C4-2B (cell line): ENCODE data around the gene ATP5F1E.

Experiments
- ZFX ChIP-seq: fragments of 450-650 bp; IDR thresholded peaks from 2 replicates; pipeline ENCODE4 v1.6.1; 2017
- TF ChIP-seq, protein P1 (sequence below): fragments of 450-650 bp; conservative IDR thresholded peaks from 2 replicates; pipeline ENCODE4 v1.5.1; 2017; ENCODE audit warnings: mild to moderate bottlenecking

DNA sequence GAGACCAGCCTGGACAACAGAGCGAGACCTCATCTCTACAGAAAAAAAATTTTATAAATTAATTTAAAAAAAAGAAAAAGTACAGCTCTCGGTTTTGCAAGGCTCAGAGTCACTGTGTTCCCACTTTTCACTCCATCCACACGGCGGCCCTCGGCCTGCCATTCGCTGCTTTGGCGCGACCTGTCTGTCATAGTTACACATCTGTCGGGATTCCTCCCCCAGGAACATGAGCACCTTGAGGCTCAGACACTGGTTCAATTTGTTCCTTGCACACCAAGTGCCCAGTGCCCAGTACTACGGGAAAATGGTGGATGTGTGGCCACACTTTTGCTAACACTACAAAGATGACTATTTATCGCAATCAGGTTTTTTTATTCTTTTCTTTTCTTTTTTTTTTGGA lies 33.5 kb downstream of the ATP5F1E start:
- TF ChIP-seq, protein P1, sequence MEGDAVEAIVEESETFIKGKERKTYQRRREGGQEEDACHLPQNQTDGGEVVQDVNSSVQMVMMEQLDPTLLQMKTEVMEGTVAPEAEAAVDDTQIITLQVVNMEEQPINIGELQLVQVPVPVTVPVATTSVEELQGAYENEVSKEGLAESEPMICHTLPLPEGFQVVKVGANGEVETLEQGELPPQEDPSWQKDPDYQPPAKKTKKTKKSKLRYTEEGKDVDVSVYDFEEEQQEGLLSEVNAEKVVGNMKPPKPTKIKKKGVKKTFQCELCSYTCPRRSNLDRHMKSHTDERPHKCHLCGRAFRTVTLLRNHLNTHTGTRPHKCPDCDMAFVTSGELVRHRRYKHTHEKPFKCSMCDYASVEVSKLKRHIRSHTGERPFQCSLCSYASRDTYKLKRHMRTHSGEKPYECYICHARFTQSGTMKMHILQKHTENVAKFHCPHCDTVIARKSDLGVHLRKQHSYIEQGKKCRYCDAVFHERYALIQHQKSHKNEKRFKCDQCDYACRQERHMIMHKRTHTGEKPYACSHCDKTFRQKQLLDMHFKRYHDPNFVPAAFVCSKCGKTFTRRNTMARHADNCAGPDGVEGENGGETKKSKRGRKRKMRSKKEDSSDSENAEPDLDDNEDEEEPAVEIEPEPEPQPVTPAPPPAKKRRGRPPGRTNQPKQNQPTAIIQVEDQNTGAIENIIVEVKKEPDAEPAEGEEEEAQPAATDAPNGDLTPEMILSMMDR = no peak
- TF ChIP-seq ZFX = no peak
